Measurements from ENCODE around the gene SLC5A2. TPM values are rescaled to one million over a fixed set of nuclear protein-coding genes. Genes with fewer than 3 reads are reported as not detected.

Gene SLC5A2
- total and polyA plus RNA-seq, 2 of the 13 experiments (the other 11 are each of a cell fraction or from before 2014, with no cell fraction given): 0.24 to 0.97 TPM

DNA sequence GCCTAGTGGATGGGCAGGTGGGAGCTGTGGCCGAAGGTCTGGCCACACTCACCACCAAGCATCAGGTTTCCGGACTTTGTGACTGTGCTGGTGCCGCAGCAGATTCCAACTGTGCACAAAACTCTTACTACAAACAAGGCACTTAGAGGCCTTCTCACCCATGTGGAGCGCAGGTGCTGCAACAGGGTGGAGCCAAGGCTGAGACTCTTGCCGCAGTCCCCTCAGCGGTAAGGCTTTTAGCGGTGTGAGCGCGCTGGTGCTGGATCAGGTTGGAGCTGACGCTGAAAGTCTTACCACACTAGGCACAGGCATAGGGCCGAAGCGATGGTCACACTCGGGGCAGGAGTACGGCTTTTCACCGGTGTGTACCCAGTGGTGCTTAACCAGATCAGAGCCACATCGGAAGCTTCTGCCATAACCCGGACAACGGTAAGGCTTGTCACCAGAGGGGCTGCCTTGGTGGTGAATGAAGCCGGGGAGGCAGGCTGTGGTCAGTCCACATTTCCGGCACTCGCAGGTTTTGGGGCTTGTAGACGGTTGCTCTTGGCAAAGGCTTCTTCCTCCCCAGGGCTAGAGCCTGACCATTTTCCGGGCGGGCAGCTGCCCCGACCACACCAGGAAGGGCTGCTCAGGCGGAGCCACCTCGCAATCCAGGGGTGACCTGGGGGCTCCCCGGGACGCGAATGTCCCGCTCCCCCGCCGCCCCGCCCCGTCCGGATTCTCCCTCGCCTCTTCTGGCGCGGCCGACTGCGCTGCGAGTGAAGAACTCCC, 24.7 kb upstream of the SLC5A2 start (continued):
- TF ChIP-seq, protein P1, sequence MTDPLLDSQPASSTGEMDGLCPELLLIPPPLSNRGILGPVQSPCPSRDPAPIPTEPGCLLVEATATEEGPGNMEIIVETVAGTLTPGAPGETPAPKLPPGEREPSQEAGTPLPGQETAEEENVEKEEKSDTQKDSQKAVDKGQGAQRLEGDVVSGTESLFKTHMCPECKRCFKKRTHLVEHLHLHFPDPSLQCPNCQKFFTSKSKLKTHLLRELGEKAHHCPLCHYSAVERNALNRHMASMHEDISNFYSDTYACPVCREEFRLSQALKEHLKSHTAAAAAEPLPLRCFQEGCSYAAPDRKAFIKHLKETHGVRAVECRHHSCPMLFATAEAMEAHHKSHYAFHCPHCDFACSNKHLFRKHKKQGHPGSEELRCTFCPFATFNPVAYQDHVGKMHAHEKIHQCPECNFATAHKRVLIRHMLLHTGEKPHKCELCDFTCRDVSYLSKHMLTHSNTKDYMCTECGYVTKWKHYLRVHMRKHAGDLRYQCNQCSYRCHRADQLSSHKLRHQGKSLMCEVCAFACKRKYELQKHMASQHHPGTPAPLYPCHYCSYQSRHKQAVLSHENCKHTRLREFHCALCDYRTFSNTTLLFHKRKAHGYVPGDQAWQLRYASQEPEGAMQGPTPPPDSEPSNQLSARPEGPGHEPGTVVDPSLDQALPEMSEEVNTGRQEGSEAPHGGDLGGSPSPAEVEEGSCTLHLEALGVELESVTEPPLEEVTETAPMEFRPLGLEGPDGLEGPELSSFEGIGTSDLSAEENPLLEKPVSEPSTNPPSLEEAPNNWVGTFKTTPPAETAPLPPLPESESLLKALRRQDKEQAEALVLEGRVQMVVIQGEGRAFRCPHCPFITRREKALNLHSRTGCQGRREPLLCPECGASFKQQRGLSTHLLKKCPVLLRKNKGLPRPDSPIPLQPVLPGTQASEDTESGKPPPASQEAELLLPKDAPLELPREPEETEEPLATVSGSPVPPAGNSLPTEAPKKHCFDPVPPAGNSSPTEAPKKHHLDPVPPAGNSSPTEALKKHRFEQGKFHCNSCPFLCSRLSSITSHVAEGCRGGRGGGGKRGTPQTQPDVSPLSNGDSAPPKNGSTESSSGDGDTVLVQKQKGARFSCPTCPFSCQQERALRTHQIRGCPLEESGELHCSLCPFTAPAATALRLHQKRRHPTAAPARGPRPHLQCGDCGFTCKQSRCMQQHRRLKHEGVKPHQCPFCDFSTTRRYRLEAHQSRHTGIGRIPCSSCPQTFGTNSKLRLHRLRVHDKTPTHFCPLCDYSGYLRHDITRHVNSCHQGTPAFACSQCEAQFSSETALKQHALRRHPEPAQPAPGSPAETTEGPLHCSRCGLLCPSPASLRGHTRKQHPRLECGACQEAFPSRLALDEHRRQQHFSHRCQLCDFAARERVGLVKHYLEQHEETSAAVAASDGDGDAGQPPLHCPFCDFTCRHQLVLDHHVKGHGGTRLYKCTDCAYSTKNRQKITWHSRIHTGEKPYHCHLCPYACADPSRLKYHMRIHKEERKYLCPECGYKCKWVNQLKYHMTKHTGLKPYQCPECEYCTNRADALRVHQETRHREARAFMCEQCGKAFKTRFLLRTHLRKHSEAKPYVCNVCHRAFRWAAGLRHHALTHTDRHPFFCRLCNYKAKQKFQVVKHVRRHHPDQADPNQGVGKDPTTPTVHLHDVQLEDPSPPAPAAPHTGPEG (CRISPR knock-in tag; IDR thresholded peaks at IDR 0.05): no peak
- TF ChIP-seq JUN (CRISPR knock-in tag; IDR thresholded peaks at IDR 0.05): peak; percentile 77
- no peak for TF ChIP-seq IKZF1 (IDR thresholded peaks at IDR 0.05)
- TF ChIP-seq, protein P2, sequence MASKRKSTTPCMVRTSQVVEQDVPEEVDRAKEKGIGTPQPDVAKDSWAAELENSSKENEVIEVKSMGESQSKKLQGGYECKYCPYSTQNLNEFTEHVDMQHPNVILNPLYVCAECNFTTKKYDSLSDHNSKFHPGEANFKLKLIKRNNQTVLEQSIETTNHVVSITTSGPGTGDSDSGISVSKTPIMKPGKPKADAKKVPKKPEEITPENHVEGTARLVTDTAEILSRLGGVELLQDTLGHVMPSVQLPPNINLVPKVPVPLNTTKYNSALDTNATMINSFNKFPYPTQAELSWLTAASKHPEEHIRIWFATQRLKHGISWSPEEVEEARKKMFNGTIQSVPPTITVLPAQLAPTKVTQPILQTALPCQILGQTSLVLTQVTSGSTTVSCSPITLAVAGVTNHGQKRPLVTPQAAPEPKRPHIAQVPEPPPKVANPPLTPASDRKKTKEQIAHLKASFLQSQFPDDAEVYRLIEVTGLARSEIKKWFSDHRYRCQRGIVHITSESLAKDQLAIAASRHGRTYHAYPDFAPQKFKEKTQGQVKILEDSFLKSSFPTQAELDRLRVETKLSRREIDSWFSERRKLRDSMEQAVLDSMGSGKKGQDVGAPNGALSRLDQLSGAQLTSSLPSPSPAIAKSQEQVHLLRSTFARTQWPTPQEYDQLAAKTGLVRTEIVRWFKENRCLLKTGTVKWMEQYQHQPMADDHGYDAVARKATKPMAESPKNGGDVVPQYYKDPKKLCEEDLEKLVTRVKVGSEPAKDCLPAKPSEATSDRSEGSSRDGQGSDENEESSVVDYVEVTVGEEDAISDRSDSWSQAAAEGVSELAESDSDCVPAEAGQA (IDR thresholded peaks at IDR 0.05; ENCODE audit: low read depth): peak; percentile 46; the same call in 1 of the 2 replicates
- TF ChIP-seq, protein P2 (CRISPR knock-in tag; IDR thresholded peaks at IDR 0.05; ENCODE audit: borderline replicate concordance): peak; percentile 25; the same call in 1 of the 2 replicates
- peak; percentile 95 for TF ChIP-seq HDAC2 (CRISPR knock-in tag; IDR thresholded peaks at IDR 0.05)
- TF ChIP-seq ZBTB33 (CRISPR knock-in tag; IDR thresholded peaks at IDR 0.05): peak; percentile 64
- peak; percentile 35; the same call in 1 of the 2 replicates for TF ChIP-seq RFX5 (IDR thresholded peaks at IDR 0.05; ENCODE audit: low read depth, low read length)
- TF ChIP-seq KMT2A (CRISPR knock-in tag; IDR thresholded peaks at IDR 0.05): 0 out of 2 replicates have a peak, but pooled peaks have one; percentile 58
- peak; percentile 72; the same call in 1 of the 2 replicates for TF ChIP-seq CAMTA2 (CRISPR knock-in tag; IDR thresholded peaks at IDR 0.05; ENCODE audit: borderline replicate concordance)
- TF ChIP-seq, protein P3, sequence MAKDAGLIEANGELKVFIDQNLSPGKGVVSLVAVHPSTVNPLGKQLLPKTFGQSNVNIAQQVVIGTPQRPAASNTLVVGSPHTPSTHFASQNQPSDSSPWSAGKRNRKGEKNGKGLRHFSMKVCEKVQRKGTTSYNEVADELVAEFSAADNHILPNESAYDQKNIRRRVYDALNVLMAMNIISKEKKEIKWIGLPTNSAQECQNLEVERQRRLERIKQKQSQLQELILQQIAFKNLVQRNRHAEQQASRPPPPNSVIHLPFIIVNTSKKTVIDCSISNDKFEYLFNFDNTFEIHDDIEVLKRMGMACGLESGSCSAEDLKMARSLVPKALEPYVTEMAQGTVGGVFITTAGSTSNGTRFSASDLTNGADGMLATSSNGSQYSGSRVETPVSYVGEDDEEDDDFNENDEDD (CRISPR knock-in tag; IDR thresholded peaks at IDR 0.05; ENCODE audit: borderline replicate concordance): peak; percentile 74; the same call in 1 of the 2 replicates
- no peak for TF ChIP-seq GATA4 (IDR thresholded peaks at IDR 0.05; ENCODE audit: borderline replicate concordance, low read depth)
